Measurements from ENCODE around the gene SH2D3C. TPM values are rescaled to one million over a fixed set of nuclear protein-coding genes. Genes with fewer than 3 reads are reported as not detected.

SH2D3C gene
- total RNA-seq, 2 experiments from 2014 or later, result 80.8 to 81.9 TPM

DNA sequence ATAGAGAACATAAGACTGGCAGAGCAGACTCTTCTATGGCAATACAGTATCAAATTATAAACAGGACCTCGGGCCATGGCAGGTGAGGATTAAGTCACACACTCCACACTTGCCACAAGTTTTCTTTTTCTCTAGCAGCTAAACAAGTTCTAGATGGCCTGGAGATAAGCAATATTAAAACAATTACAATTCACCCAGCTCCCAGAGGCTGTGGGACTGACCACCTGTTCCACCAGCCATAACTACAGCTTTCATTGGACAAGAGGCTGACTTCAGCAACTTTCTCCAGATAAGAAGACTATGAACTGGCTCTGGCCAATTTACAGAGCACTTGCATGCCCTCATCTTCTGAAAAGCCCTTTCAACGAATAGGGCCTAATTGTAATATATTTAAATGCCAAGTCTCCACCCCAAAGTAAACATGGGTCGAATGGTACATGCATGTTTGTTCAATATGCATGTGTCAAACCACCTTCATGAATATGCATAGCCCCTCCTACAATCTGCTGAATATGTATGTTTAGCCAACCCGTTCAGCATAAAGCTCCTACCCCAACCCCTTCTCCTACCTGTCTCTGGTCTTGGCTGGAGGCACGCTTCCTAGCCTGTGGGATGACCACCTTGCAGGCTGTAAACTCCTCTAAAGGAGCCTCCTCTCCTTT, 77.7 kb downstream of the SH2D3C start:
- ChIA-PET CTCF (no interaction called here), POLR2A (interaction anchor here (1.2 to 1.5 kb wide), 2 partner anchors 16 to 145 kb away, joined by 3 read pairs; partner anchors contain the start of gene TTC16)
- H3K4me1 Mint-ChIP-seq, result peaks cover 15% of the 10 kb centered on the region
- H3K27me3 Mint-ChIP-seq, result no peaks in the 10 kb centered on the region
- no peaks in the 10 kb centered on the region for H3K9me3 Mint-ChIP-seq
- no peak overlapping the region for H3K27ac Mint-ChIP-seq
- H3K36me3 Mint-ChIP-seq (ENCODE audit: low read depth), result no peaks in the 10 kb centered on the region
- DNase-seq, result no peak
- no peak overlapping the region for H3K4me3 Mint-ChIP-seq

GRCh38 chr9:127700140-127700539, 78.3 kb downstream of the SH2D3C start:
- Mint-ChIP-seq H3K4me3 (peak overlapping the region; percentile 22), H3K9me3 (no peaks in the 10 kb centered on the region), H3K4me1 (peaks cover 15% of the 10 kb centered on the region), H3K36me3 (ENCODE audit: low read depth) (no peaks in the 10 kb centered on the region), H3K27ac (peak overlapping the region; percentile 9), H3K27me3 (no peaks in the 10 kb centered on the region)
- POLR2A ChIA-PET, result interaction anchor here (1.2 to 1.5 kb wide), 2 partner anchors 16 to 144 kb away, joined by 3 read pairs; partner anchors contain the start of gene TTC16
- no peak for DNase-seq
- CTCF ChIA-PET, result no interaction called here

- peak; percentile 90 for DNase-seq
- H3K4me3 Mint-ChIP-seq, result peak overlapping the region; percentile 59
- H3K27ac Mint-ChIP-seq, result peak overlapping the region; percentile 31
- H3K4me1 Mint-ChIP-seq, result peaks cover 15% of the 10 kb centered on the region
- ChIA-PET POLR2A (no interaction called here), CTCF (interaction anchor here (0.8 kb wide), 1 partner anchor 17 kb away, joined by 5 read pairs; the partner anchor contains the start of gene TTC16)
- no peaks in the 10 kb centered on the region for H3K36me3 Mint-ChIP-seq (ENCODE audit: low read depth)
- no peaks in the 10 kb centered on the region for H3K27me3 Mint-ChIP-seq
- H3K9me3 Mint-ChIP-seq, result no peaks in the 10 kb centered on the region
Measured at GRCh38 chr9:127698985-127699670, 79.3 kb downstream of the SH2D3C start.

- Mint-ChIP-seq H3K36me3 (ENCODE audit: low read depth) (no peaks in the 10 kb centered on the region), H3K4me3 (no peak overlapping the region), H3K4me1 (peaks cover 15% of the 10 kb centered on the region), H3K27ac (no peak overlapping the region), H3K27me3 (no peaks in the 10 kb centered on the region), H3K9me3 (no peaks in the 10 kb centered on the region)
- DNase-seq, result no peak
- CTCF ChIA-PET, result interaction anchor here (0.8 to 1.0 kb wide), 2 partner anchors 18 to 36 kb away, joined by 4 to 5 read pairs; partner anchors contain the start of genes TOR2A and TTC16
- POLR2A ChIA-PET, result interaction anchor here (1.0 to 1.3 kb wide), 2 partner anchors 14 to 15 kb away, joined by 3 read pairs; no protein-coding TSS in a partner anchor
Measured at GRCh38 chr9:127698386-127698785, 80.1 kb downstream of the SH2D3C start.

GRCh38 chr9:127697575-127697974, 80.9 kb downstream of the SH2D3C start:
- DNase-seq, result no peak
- Mint-ChIP-seq H3K4me1 (peaks cover 15% of the 10 kb centered on the region), H3K4me3 (no peak overlapping the region), H3K27me3 (no peaks in the 10 kb centered on the region), H3K9me3 (no peaks in the 10 kb centered on the region), H3K36me3 (ENCODE audit: low read depth) (no peaks in the 10 kb centered on the region), H3K27ac (no peak overlapping the region)
- POLR2A ChIA-PET, result interaction anchor here (1.0 to 1.3 kb wide), 2 partner anchors 14 to 15 kb away, joined by 3 read pairs; no protein-coding TSS in a partner anchor
- CTCF ChIA-PET, result interaction anchor here (1.0 kb wide), 1 partner anchor 37 kb away, joined by 4 read pairs; the partner anchor contains the start of gene TOR2A

- no peak overlapping the region for H3K4me3 Mint-ChIP-seq
- no peak overlapping the region for H3K27ac Mint-ChIP-seq
- H3K4me1 Mint-ChIP-seq, result peaks cover 12% of the 10 kb centered on the region
- H3K27me3 Mint-ChIP-seq, result no peaks in the 10 kb centered on the region
- ChIA-PET CTCF (no interaction called here), POLR2A (no interaction called here)
- no peak for DNase-seq
- no peaks in the 10 kb centered on the region for H3K9me3 Mint-ChIP-seq
- no peaks in the 10 kb centered on the region for H3K36me3 Mint-ChIP-seq (ENCODE audit: low read depth)
Measured at GRCh38 chr9:127694890-127695720, 83.4 kb downstream of the SH2D3C start.

GRCh38 chr9:127693697-127694096, 84.8 kb downstream of the SH2D3C start:
- DNase-seq, result no peak
- H3K27ac Mint-ChIP-seq, result no peak overlapping the region
- H3K9me3 Mint-ChIP-seq, result no peaks in the 10 kb centered on the region
- no peak overlapping the region for H3K4me3 Mint-ChIP-seq
- H3K4me1 Mint-ChIP-seq, result no peaks in the 10 kb centered on the region
- no peaks in the 10 kb centered on the region for H3K36me3 Mint-ChIP-seq (ENCODE audit: low read depth)
- H3K27me3 Mint-ChIP-seq, result no peaks in the 10 kb centered on the region
- POLR2A ChIA-PET, result interaction anchor here (0.6 kb wide), 1 partner anchor 257 kb away, joined by 3 read pairs; no protein-coding TSS in a partner anchor
- CTCF ChIA-PET, result no interaction called here

- no peaks in the 10 kb centered on the region for H3K36me3 Mint-ChIP-seq (ENCODE audit: low read depth)
- H3K27ac Mint-ChIP-seq, result no peak overlapping the region
- DNase-seq, result no peak
- H3K9me3 Mint-ChIP-seq, result no peaks in the 10 kb centered on the region
- ChIA-PET CTCF (no interaction called here), POLR2A (interaction anchor here (0.6 kb wide), 1 partner anchor 257 kb away, joined by 3 read pairs; no protein-coding TSS in a partner anchor)
- H3K4me3 Mint-ChIP-seq, result no peak overlapping the region
- no peaks in the 10 kb centered on the region for H3K4me1 Mint-ChIP-seq
- no peaks in the 10 kb centered on the region for H3K27me3 Mint-ChIP-seq
Measured at GRCh38 chr9:127693143-127693542, 85.3 kb downstream of the SH2D3C start.

DNA sequence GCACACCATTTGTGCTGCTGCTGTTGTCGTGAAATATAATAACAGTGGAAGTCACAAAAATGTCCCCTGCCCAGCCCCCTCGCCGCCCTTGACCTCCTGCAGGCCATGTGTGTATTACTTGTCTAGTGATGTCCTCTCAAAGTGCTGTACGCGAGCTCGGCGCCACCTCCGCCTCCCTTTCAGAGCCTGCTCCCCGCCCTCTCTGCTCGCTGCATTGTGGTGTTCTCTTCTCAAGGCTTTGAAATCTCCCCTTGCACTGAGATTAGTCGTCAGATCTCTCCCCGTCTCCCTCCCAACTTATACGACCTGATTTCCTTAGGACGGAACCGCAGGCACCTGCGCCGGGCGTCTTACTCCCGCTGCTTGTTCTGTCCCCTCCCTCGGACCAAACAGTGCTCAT, 86.4 kb downstream of the SH2D3C start:
- Mint-ChIP-seq H3K9me3 (no peaks in the 10 kb centered on the region), H3K27ac (no peak overlapping the region), H3K36me3 (ENCODE audit: low read depth) (no peaks in the 10 kb centered on the region), H3K27me3 (no peaks in the 10 kb centered on the region), H3K4me3 (no peak overlapping the region), H3K4me1 (no peaks in the 10 kb centered on the region)
- POLR2A ChIA-PET, result interaction anchor here (0.6 to 0.7 kb wide), 2 partner anchors 74 to 324 kb away, joined by 3 read pairs; no protein-coding TSS in a partner anchor
- CTCF ChIA-PET, result no interaction called here
- no peak for DNase-seq

GRCh38 chr9:127690735-127691134, 87.7 kb downstream of the SH2D3C start:
- Mint-ChIP-seq H3K4me3 (no peak overlapping the region), H3K4me1 (no peaks in the 10 kb centered on the region), H3K9me3 (no peaks in the 10 kb centered on the region), H3K27me3 (no peaks in the 10 kb centered on the region), H3K27ac (no peak overlapping the region), H3K36me3 (ENCODE audit: low read depth) (no peaks in the 10 kb centered on the region)
- ChIA-PET CTCF (interaction anchor here (1.0 kb wide), 1 partner anchor 44 kb away, joined by 3 read pairs; the partner anchor contains the start of gene TOR2A), POLR2A (no interaction called here)
- DNase-seq, result no peak

DNA sequence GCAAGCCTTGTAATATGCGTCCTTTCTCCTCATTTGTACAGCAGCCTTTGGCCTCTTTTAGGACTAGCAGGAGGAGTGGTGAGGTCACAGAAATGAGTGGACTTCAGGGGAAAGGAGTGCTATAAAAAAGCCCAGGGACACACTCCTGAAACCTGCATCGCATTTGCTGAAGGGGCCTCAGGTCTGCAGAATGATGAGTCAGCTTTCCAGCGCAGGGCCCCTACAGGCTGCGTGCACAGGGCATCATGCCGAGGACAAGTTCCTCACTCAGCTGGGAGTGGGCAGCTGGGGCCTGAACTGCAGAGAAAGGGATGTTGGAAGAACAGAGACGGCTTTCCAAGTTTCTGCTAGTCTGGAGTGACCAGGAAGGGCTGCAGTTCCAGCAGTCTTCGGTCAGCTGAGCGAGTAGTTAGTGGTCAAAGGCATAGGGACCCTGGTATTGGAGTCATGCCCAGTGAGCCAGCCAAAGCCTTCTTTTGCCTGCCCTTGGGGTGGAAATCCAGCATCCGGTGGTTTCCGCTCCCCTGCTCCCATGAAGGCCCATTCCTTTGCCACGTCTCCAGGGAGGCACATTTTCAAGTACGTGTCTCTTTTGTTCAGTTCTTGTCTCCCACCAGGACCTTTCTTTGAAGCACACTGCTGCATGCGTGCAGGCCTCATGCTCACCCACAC, 89.0 kb downstream of the SH2D3C start:
- no peaks in the 10 kb centered on the region for H3K4me1 Mint-ChIP-seq
- DNase-seq, result no peak
- POLR2A ChIA-PET, result no interaction called here
- no peak overlapping the region for H3K27ac Mint-ChIP-seq
- no peaks in the 10 kb centered on the region for H3K36me3 Mint-ChIP-seq (ENCODE audit: low read depth)
- CTCF ChIA-PET, result interaction anchor here (1.0 kb wide), 1 partner anchor 45 kb away, joined by 3 read pairs; the partner anchor contains the start of gene TOR2A
- no peaks in the 10 kb centered on the region for H3K9me3 Mint-ChIP-seq
- no peak overlapping the region for H3K4me3 Mint-ChIP-seq
- no peaks in the 10 kb centered on the region for H3K27me3 Mint-ChIP-seq

Data from activated CD4-positive, alpha-beta memory T cell treated with anti-CD3 and anti-CD28 coated beads, Interleukin-2, amount 10 ng/mL, durations not matched to agents 7 days and 5 days (primary cell).